HG03457 (cell line): Measurements from ENCODE around the gene GRK7.
A peak's percentile ranks its signal among the peaks of the same experiment; 100 is the strongest.

Experiments
- ATAC-seq: cut with Tn5 transposase; IDR thresholded peaks from one replicate; pipeline ENCODE4 v1.9.1; 2021; ENCODE audit warnings: moderate number of reproducible peaks; ENCODE audit not compliant: unreplicated experiment

Gene GRK7, protein sequence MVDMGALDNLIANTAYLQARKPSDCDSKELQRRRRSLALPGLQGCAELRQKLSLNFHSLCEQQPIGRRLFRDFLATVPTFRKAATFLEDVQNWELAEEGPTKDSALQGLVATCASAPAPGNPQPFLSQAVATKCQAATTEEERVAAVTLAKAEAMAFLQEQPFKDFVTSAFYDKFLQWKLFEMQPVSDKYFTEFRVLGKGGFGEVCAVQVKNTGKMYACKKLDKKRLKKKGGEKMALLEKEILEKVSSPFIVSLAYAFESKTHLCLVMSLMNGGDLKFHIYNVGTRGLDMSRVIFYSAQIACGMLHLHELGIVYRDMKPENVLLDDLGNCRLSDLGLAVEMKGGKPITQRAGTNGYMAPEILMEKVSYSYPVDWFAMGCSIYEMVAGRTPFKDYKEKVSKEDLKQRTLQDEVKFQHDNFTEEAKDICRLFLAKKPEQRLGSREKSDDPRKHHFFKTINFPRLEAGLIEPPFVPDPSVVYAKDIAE (N-terminal part only)

GRCh38 chr3:141763088-141763750 is at the start of gene GRK7:
GRK7 (plus strand) TSS chr3:141763408; CDS start chr3:141778285, 14,877 bp downstream.
- ATAC-seq: no peak

DNA sequence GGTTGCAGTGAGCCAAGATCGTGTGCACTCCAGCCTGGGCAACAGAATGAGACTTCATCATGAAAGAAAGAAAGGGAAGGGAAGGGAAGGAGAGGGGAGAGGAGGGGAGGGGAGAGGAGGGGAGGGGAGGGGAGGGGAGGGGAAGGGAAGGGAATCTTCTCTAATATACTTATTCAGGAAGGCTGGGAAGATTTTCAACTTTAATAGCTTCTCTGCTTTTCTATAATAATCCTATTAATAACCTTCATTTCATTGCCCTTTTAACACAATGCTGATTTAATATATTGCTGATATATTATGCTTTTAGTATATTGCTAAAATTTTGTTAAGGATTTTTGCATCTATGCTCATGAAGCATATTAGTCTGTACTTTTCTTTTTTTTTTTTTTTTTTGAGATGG is 48.5 kb upstream of the GRK7 start:
- ATAC-seq: no peak

GRCh38 chr3:141722081-141722480 is 41.1 kb upstream of the GRK7 start:
- no peak for ATAC-seq

DNA sequence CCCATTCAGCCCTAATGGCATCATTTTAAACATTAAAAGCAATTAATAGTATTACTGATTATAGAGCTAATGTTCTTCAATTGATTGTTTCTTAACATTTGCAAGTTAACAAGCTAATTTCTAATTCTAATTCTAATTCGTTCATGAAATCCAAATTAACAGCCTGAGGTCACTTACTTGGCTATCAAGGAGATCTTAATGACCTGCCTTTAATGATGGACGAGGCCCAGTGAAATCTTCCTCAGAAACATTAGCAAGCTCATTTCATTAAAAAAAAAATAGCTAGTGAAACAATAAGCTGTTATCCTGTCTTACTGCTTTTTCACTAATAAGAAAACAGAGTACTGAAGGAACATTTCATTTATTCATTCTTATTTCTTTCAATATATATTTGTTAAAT is 40.6 kb upstream of the GRK7 start:
- ATAC-seq: no peak

- no peak for ATAC-seq
Measured at GRCh38 chr3:141723255-141723654, 40.0 kb upstream of the GRK7 start.

DNA sequence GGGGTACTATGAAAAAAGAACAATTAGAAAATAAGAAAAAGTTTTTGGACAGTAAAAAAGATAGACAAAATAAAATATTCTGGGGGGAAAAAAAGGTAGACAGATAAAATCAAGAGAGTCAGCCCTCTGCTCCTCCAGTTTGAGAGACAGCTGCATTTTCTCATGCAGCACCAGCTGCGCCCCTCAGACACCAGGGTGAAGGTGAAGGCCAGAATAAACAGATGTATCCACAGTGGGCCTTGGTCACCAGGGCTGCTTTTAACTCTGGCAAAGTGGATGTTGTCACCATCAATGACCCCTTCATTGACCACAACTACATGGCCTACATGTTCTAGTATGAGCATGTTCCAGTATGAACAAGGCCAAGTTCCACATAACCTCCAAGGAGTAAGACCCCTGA is 39.0 kb upstream of the GRK7 start:
- ATAC-seq: no peak

- no peak for ATAC-seq
Measured at GRCh38 chr3:141725036-141725435, 38.2 kb upstream of the GRK7 start.

DNA sequence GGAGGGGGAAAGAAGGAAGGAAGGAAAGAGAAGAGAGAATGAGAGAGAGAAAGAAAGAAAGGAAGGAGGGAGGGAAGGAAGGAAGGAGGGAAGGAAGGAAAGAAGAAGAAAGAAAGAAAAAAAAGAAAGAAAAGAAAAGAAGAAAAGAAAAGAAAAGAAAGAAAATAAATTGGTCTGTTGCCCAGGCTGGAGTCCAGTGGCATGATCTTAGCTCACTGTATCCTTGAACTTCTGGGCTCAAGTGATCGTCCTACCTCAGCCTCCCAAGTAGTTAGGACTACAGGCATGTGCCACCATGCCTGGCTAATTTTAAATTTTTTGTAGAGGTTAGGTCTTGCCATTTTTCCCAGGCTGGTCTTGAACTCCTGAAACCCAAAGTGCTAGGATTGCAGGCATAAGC is 36.7 kb upstream of the GRK7 start:
- no peak for ATAC-seq

DNA sequence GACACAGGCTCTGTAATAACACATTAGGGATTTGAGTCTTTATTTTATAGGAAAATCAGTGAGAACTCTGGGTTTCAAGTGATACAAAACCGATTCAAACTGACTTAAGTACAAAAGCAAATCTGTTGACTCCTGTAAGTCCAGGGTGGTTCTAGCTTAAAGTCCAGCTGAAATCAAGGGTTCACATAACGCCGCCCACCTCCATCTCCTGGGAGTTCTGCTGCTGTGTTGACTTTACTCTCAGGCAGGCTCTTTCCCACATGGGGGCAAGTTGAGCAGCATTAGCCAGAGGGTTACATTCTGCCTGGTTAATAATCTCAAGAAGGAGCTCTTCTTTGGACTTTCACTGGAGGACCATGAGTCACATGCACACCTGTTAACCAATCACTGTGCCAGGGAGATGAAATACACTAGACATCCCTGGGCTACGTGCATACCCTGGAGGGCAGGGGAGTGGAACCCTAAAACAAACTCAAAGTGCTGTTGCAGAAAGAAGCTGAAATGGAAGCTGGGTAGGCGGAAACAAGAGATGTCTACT is 34.8 kb upstream of the GRK7 start:
- ATAC-seq: no peak

DNA sequence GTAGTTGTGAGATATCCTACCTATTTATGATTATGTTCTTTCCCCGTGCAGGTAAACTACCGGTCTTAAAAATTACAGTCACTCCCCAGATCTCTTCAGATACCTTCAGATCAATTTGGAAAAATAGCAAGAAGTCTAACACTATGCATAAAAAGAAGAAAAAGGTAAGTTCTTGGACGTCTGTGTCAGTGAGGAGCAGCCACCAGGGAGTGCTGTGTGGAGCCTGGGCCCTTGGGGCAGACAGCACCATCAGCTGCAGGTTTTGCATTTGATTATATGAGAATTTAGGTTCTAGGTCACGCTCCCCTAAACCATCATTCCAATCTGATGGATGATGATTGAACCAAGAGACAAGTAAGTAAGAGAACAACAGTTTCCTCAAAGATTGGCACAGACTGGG is 34.0 kb upstream of the GRK7 start:
- no peak for ATAC-seq

- no peak for ATAC-seq
Measured at GRCh38 chr3:141735176-141735575, 28.0 kb upstream of the GRK7 start.

- no peak for ATAC-seq
Measured at GRCh38 chr3:141735770-141736465, 27.3 kb upstream of the GRK7 start.

GRCh38 chr3:141737093-141737492 is 26.1 kb upstream of the GRK7 start:
- ATAC-seq: no peak

GRCh38 chr3:141737678-141738021 is 25.6 kb upstream of the GRK7 start:
- ATAC-seq: no peak

DNA sequence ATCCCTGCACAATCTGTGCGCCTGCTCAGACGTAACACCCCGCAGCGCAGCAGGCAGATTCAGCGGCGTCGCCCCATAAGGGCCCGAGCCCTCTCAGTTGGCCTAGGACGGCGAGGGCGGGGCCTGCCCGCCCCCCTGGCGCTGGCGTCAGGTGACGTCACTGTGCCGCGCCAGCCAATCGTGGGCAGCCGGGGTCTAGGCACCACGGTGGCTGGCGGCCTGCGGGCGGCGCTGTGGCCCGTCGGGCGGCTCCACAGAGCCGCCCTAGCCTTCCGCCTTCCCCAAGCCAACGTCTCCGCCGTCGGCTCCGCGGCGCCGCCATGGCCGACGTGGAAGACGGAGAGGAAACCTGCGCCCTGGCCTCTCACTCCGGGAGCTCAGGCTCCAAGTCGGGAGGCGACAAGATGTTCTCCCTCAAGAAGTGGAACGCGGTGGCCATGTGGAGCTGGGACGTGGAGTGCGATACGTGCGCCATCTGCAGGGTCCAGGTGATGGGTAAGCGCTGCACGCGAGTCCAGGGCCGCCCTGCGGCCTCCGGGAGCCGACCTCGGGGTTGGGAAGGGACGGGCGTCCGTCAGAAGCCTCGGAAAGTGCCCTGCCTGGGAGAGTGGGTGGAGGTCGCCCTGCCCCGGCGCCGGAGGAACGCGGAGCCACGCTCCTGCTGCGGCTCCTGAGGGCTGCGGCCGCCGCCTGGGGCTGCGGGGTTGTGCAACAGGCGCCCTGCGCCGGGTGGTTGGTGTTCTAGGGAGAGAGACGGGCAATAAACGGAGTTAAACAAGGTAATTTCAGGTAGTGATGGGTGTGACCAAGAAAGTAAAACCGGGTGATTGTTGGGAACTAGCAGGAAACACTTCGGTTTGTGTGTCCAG is 25.0 kb upstream of the GRK7 start, which contains the start of gene RNF7:
RNF7 (plus strand) TSS at position 277 of the 869 bp plus-strand sequence; CDS start at position 321, 44 bp downstream.
- peak; percentile 89 for ATAC-seq

GRCh38 chr3:141738891-141739363 is 24.3 kb upstream of the GRK7 start:
- ATAC-seq: no peak

DNA sequence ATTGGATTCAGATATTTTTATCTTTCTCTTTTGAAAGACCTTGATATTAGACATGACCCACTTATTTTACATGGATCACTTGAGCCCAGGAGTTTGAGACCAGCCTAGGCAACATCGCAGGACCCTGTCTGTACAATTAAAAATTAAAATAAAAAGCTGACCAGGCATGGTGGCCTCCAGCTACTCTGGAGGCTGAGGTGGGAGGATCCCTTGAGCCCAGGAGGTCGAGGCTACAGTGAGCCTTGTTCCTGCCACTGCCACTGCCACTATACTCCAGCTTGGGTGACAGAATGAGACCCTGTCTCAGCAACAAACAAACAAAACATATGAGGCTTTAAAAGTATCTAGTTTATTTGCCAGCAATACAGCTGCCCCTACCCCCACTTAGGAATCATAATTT is 23.5 kb upstream of the GRK7 start:
- ATAC-seq: no peak

- ATAC-seq: no peak
Measured at GRCh38 chr3:141740349-141740748, 22.9 kb upstream of the GRK7 start.

- ATAC-seq: no peak
Measured at GRCh38 chr3:141743305-141743704, 19.9 kb upstream of the GRK7 start.

GRCh38 chr3:141746962-141747361 is 16.2 kb upstream of the GRK7 start:
- no peak for ATAC-seq
